WTC11 (cell line): ENCODE results near the gene STK32A.

ENCODE experiments used
- CTCF ChIP-seq: fragments of 200-600 bp; IDR thresholded peaks from 2 replicates; pipeline ENCODE4 v1.8.0; 2022; ENCODE audit warnings: antibody characterized with exemption
- FOXK1 ChIP-seq: sonication (generic); formaldehyde crosslinking; IDR thresholded peaks from 2 replicates; pipeline ENCODE4 v1.8.0; 2022; ENCODE audit warnings: mild to moderate bottlenecking, moderate library complexity, missing genetic modification reagents
- HMGA2 ChIP-seq: fragments of 250-450 bp; sonication (Bioruptor Pico); IDR thresholded peaks from 2 replicates; pipeline ENCODE4 v1.4.0; 2021; ENCODE audit warnings: mild to moderate bottlenecking, moderate library complexity
- JUN ChIP-seq: sonication (generic); formaldehyde crosslinking; IDR thresholded peaks from 2 replicates; pipeline ENCODE4 v1.8.0; 2023; ENCODE audit warnings: mild to moderate bottlenecking, missing genetic modification reagents
- MAX ChIP-seq: sonication (generic); formaldehyde crosslinking; IDR thresholded peaks from 2 replicates; pipeline ENCODE4 v1.8.0; 2022; ENCODE audit warnings: mild to moderate bottlenecking, missing genetic modification reagents
- NFATC4 ChIP-seq: fragments of 250-450 bp; sonication (Bioruptor Pico); IDR thresholded peaks from 2 replicates; pipeline ENCODE4 v1.9.0; 2021; ENCODE audit warnings: mild to moderate bottlenecking
- RORB ChIP-seq: fragments of 250-450 bp; sonication (Bioruptor Pico); IDR thresholded peaks from 2 replicates; pipeline ENCODE4 v1.9.0; 2021; ENCODE audit warnings: mild to moderate bottlenecking
- SMAD4 ChIP-seq: sonication (generic); formaldehyde crosslinking; IDR thresholded peaks from 2 replicates; pipeline ENCODE4 v1.8.0; 2022; ENCODE audit warnings: mild to moderate bottlenecking, missing genetic modification reagents
- SP1 ChIP-seq: sonication (generic); formaldehyde crosslinking; conservative IDR thresholded peaks from 2 replicates; pipeline ENCODE4 v1.8.1; 2022; ENCODE audit warnings: missing genetic modification reagents
- TCF7 ChIP-seq: sonication (generic); formaldehyde crosslinking; IDR thresholded peaks from 2 replicates; pipeline ENCODE4 v1.8.0; 2022; ENCODE audit warnings: mild to moderate bottlenecking, low read depth, missing genetic modification reagents, moderate library complexity
- ZNF423 ChIP-seq: fragments of 250-450 bp; sonication (Bioruptor Pico); IDR thresholded peaks from 2 replicates; pipeline ENCODE4 v2.1.2; 2022; ENCODE audit warnings: mild to moderate bottlenecking, moderate library complexity

GRCh38 chr5:147336876-147337275 is 102.0 kb downstream of the STK32A start:
- no peak for TF ChIP-seq HMGA2 (CRISPR knock-in tag)
- TF ChIP-seq SP1: no peak
- no peak for TF ChIP-seq MAX
- no peak for TF ChIP-seq CTCF
- no peak for TF ChIP-seq NFATC4 (CRISPR knock-in tag)
- no peak for TF ChIP-seq SMAD4
- no peak for TF ChIP-seq JUN (CRISPR knock-in tag)
- no peak for TF ChIP-seq TCF7
- TF ChIP-seq FOXK1: no peak
- TF ChIP-seq RORB: no peak
- TF ChIP-seq ZNF423: no peak
